H9 (cell line): Measurements from ENCODE around the gene ADAM22. TPM values are rescaled to one million over a fixed set of nuclear protein-coding genes. Genes with fewer than 3 reads are reported as not detected.

Experiments used
- DNase-seq: peaks from one replicate; pipeline ENCODE4 v3.0.0-alpha.2; 2017
- H2AFZ ChIP-seq: one replicate; pipeline ENCODE4 v1.6.1; 2013; ENCODE audit warnings: mild to moderate bottlenecking, low read length, control low read depth, moderate library complexity
- H2AK5ac ChIP-seq: 2 replicates; pipeline ENCODE4 v1.6.1; 2013; ENCODE audit warnings: low read length, control low read depth, mixed read lengths; ENCODE audit not compliant: insufficient read length
- H2BK120ac ChIP-seq: one replicate; pipeline ENCODE4 v1.6.1; 2013; ENCODE audit warnings: low read depth, mild to moderate bottlenecking, low read length, control low read depth, inconsistent platforms; ENCODE audit not compliant: poor library complexity, severe bottlenecking
- H2BK12ac ChIP-seq: 2 replicates; pipeline ENCODE4 v1.6.1; 2013; ENCODE audit warnings: low read length, control low read depth, mixed read lengths, low read depth; ENCODE audit not compliant: insufficient read length
- H2BK15ac ChIP-seq: 2 replicates; pipeline ENCODE4 v1.6.1; 2013; ENCODE audit warnings: low read depth, low read length, control low read depth
- H2BK20ac ChIP-seq: one replicate; pipeline ENCODE4 v1.6.1; 2013; ENCODE audit warnings: low read depth, mild to moderate bottlenecking, low read length, control low read depth, inconsistent platforms; ENCODE audit not compliant: poor library complexity, severe bottlenecking
- H2BK5ac ChIP-seq: 2 replicates; pipeline ENCODE4 v1.6.1; 2013; ENCODE audit warnings: low read length, control low read depth, mixed read lengths; ENCODE audit not compliant: insufficient read length
- H3K14ac ChIP-seq: 2 replicates; pipeline ENCODE4 v1.6.1; 2013; ENCODE audit warnings: low read length, control low read depth; ENCODE audit not compliant: insufficient read depth
- H3K18ac ChIP-seq: 2 replicates; pipeline ENCODE4 v1.6.1; 2013; ENCODE audit warnings: low read depth, mild to moderate bottlenecking, mixed read lengths, low read length, control low read depth; ENCODE audit not compliant: insufficient read length
- H3K23ac ChIP-seq: 2 replicates; pipeline ENCODE4 v1.6.1; 2013; ENCODE audit warnings: low read length, control low read depth, mixed read lengths, low read depth; ENCODE audit not compliant: insufficient read length
- H3K23me2 ChIP-seq: 2 replicates; pipeline ENCODE4 v1.6.1; 2013; ENCODE audit warnings: low read depth, mild to moderate bottlenecking, mixed read lengths, low read length, control low read depth; ENCODE audit not compliant: insufficient read length, poor library complexity, severe bottlenecking
- H3K27ac ChIP-seq: 2 replicates; pipeline ENCODE4 v1.5.1; 2013; ENCODE audit warnings: low read length, control low read depth, mixed read lengths, low read depth; ENCODE audit not compliant: insufficient read length
- H3K27me3 ChIP-seq: 2 replicates; pipeline ENCODE4 v1.6.1; 2013; ENCODE audit warnings: low read length, control low read depth, inconsistent platforms; ENCODE audit not compliant: insufficient read depth
- H3K4ac ChIP-seq: 2 replicates; pipeline ENCODE4 v1.6.1; 2013; ENCODE audit warnings: low read depth, mild to moderate bottlenecking, control low read depth, inconsistent platforms, low read length, moderate library complexity
- H3K4me1 ChIP-seq: 2 replicates; pipeline ENCODE4 v1.6.1; 2013; ENCODE audit warnings: low read length, control low read depth, inconsistent platforms; ENCODE audit not compliant: insufficient read depth
- H3K4me2 ChIP-seq: 2 replicates; pipeline ENCODE4 v1.6.1; 2013; ENCODE audit warnings: low read length, control low read depth, mixed read lengths; ENCODE audit not compliant: insufficient read length, insufficient read depth
- H3K56ac ChIP-seq: 2 replicates; pipeline ENCODE4 v1.6.1; 2013; ENCODE audit warnings: low read depth, mild to moderate bottlenecking, mixed read lengths, low read length, control low read depth; ENCODE audit not compliant: insufficient read length
- H3K79me1 ChIP-seq: 2 replicates; pipeline ENCODE4 v1.6.1; 2013; ENCODE audit warnings: low read depth, mild to moderate bottlenecking, moderate library complexity, low read length, control low read depth, inconsistent platforms; ENCODE audit not compliant: insufficient read depth, poor library complexity, severe bottlenecking
- H3K79me2 ChIP-seq: 2 replicates; pipeline ENCODE4 v1.6.1; 2013; ENCODE audit warnings: low read length, control low read depth, inconsistent platforms; ENCODE audit not compliant: insufficient read depth
- H3K9ac ChIP-seq: 2 replicates; pipeline ENCODE4 v1.6.1; 2013; ENCODE audit warnings: low read length, control low read depth, mixed read lengths; ENCODE audit not compliant: insufficient read length; ENCODE audit errors: extremely low read depth
- H3K9me3 ChIP-seq: one replicate; pipeline ENCODE4 v1.6.1; 2013; ENCODE audit warnings: low read depth, low read length, inconsistent platforms; ENCODE audit not compliant: control insufficient read depth
- H3T11ph ChIP-seq: one replicate; pipeline ENCODE4 v1.6.1; 2013; ENCODE audit warnings: mild to moderate bottlenecking, low read length, control low read depth, inconsistent platforms
- H4K20me1 ChIP-seq: one replicate; pipeline ENCODE4 v1.6.1; 2013; ENCODE audit not compliant: control insufficient read depth, insufficient read length, insufficient read depth
- H4K5ac ChIP-seq: 2 replicates; pipeline ENCODE4 v1.6.1; 2013; ENCODE audit warnings: low read depth, mild to moderate bottlenecking, mixed read lengths, low read length, control low read depth; ENCODE audit not compliant: insufficient read length
- H4K8ac ChIP-seq: replicated peaks from 2 replicates; pipeline ENCODE4 v1.6.1; 2013; ENCODE audit warnings: low read length, control low read depth, mixed read lengths, low read depth; ENCODE audit not compliant: insufficient read length
- H4K91ac ChIP-seq: 2 replicates; pipeline ENCODE4 v1.6.1; 2013; ENCODE audit warnings: low read depth, mild to moderate bottlenecking, moderate library complexity, mixed read lengths, low read length, control low read depth; ENCODE audit not compliant: insufficient read length
- H3K27ac Mint-ChIP-seq, 3 experiments: 2 replicates in 2 of 3; 3 replicates in 1 of 3; pipeline ENCODE4 v1.8.0; 2020 to 2021; ENCODE audit warnings: mixed read lengths in 3 of 3, mild to moderate bottlenecking in 1 of 3, moderate library complexity in 1 of 3
- H3K27me3 Mint-ChIP-seq: 2 replicates; pipeline ENCODE4 v1.8.0; 2021; ENCODE audit warnings: low read depth, mild to moderate bottlenecking, moderate library complexity, mixed read lengths
- H3K36me3 Mint-ChIP-seq, 3 experiments: 2 replicates in 2 of 3; 3 replicates in 1 of 3; pipeline ENCODE4 v1.8.0; 2020 to 2021; ENCODE audit warnings: low read depth in 3 of 3, mixed read lengths in 3 of 3; ENCODE audit not compliant: insufficient read depth in 1 of 3
- H3K4me1 Mint-ChIP-seq, 2 experiments: 2 replicates each; pipeline ENCODE4 v1.8.0; 2020; ENCODE audit warnings: mixed read lengths in 2 of 2
- H3K4me3 Mint-ChIP-seq, 2 experiments: 2 replicates in 1 of 2; 3 replicates in 1 of 2; pipeline ENCODE4 v1.8.0; 2020 to 2021; ENCODE audit warnings: mild to moderate bottlenecking in 2 of 2, mixed read lengths in 2 of 2, moderate library complexity in 1 of 2
- H3K9me3 Mint-ChIP-seq, 2 experiments: 2 replicates in 1 of 2; 3 replicates in 1 of 2; pipeline ENCODE4 v1.8.0; 2020; ENCODE audit warnings: mild to moderate bottlenecking in 2 of 2, mixed read lengths in 2 of 2, moderate library complexity in 1 of 2
- CTCF ChIP-seq: fragments of 200-600 bp; sonication (generic); conservative IDR thresholded peaks from 3 replicates; pipeline ENCODE4 v1.8.0; 2021; ENCODE audit warnings: antibody characterized with exemption, mild to moderate bottlenecking
- WGBS: extraction: QIAGEN DNeasy Blood & Tissue Kit; methylation state at CpG from one replicate; pipeline ENCODE4 v1.1.7; 2013; ENCODE audit warnings: missing lambda C conversion rate, low lambda C conversion rate, mixed read lengths; ENCODE audit not compliant: insufficient read length; ENCODE audit errors: extremely low coverage; 5-methylcytosine and 5-hydroxymethylcytosine counted together
- total RNA-seq: library from RNA; stranded (reverse); gene quantifications from 2 replicates; pipeline ENCODE4 v1.2.1, GENCODE V29; 2021

ADAM22 gene
- total RNA-seq, 1 experiment from 2014 or later, result 8.7 TPM

- WGBS, result no CpG with 5 or more reads among the region's 4 CpGs
These were observed 295.4 kb downstream of the ADAM22 start for GRCh38 chr7:88229302-88229995.

More at GRCh38 chr7:88229302-88229995, 295.4 kb downstream of the ADAM22 start:
- Histone ChIP-seq H3K4me2 (no peak overlapping the region), H3K18ac (no peak overlapping the region), H4K5ac (no peak overlapping the region), H2AK5ac (no peak overlapping the region), H2BK15ac (no peak overlapping the region), H3K9me3 (no peaks in the 10 kb centered on the region), H2BK20ac (no peak overlapping the region), H4K8ac (no peak overlapping the region), H3K23me2 (no peaks in the 10 kb centered on the region), H2BK5ac (no peak overlapping the region), H3K9ac (no peak overlapping the region), H3T11ph (no peak overlapping the region), H3K4me1 (no peaks in the 10 kb centered on the region), H3K79me2 (no peaks in the 10 kb centered on the region), H2BK12ac (no peak overlapping the region), H3K27ac (no peak overlapping the region), H4K91ac (no peak overlapping the region), H3K23ac (no peak overlapping the region), H4K20me1 (no peaks in the 10 kb centered on the region), H2AFZ (no peak overlapping the region), H3K27me3 (no peaks in the 10 kb centered on the region), H2BK120ac (no peak overlapping the region), H3K56ac (no peak overlapping the region), H3K4ac (no peak overlapping the region), H3K79me1 (no peaks in the 10 kb centered on the region), H3K14ac (no peak overlapping the region)
- H3K36me3 Mint-ChIP-seq, result no peaks in the 10 kb centered on the region
- no peak overlapping the region for H3K27ac Mint-ChIP-seq
- no peaks in the 10 kb centered on the region for H3K9me3 Mint-ChIP-seq
- DNase-seq, result no peak
- H3K4me1 Mint-ChIP-seq, result no peaks in the 10 kb centered on the region
- TF ChIP-seq CTCF, result no peak
- no peak overlapping the region for H3K4me3 Mint-ChIP-seq
- H3K27me3 Mint-ChIP-seq, result no peaks in the 10 kb centered on the region
